ENCODE results near the gene TGFB1.

TGFB1 gene

DNA sequence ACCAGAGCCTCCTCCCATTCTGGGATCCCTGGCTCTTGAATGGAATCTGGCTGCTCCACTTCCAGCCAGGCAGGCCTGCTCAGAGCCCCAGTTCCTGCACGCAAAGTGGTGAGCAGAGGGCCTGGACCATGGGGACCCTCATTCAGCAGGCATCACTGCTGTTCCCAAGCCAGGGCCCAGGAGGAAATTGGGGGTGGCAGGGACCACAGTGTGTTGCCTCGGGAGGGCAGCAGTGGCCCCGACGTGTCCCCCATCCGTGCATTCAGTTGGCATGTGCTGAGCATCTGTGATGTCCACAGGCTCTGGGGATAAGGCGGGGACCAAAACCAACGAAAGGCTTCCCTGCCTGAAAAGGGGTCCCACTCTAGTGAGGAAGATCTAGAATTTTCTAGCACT is 32.5 kb downstream of the TGFB1 start:
- DNase-seq (ENCODE audit: low read depth): no peak

DNA sequence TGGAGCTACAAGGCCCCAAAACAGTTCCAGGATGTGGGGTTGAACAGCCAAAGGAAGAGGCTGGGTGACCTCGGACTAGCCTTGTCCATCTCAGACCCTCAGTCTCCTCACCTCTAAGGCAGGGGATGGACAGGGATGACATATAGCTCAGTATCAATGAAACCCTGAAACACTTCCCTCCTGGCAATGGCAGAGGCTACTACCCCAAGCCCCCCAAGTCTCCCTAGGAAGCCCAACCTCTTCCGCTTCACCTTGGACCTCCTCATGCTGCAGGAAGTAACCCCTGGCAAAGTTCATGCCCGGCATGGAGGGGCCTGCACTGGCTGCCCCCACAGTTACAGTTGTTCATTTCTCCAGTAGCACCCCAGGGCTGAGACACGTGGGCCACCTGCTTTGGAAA is 33.2 kb downstream of the TGFB1 start:
- DNase-seq (ENCODE audit: low read depth): no peak

DNA sequence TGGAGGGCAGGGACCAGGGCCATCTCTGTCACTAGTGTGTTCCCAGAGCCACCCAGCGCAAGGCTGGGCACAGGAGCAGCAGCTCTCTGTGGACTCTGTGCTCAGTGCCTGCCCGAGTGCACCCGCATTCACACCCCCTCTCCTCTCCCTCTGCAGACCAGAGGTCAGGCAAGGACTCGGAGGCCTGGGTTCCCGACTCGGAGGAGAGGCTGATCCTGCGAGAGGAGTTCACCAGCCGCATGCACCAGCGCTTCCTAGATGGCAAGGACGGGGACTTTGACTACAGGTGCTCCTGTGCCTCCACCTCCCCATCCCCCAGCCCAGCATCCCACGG is 33.6 kb downstream of the TGFB1 start:
- no peak for DNase-seq (ENCODE audit: low read depth)

DNA sequence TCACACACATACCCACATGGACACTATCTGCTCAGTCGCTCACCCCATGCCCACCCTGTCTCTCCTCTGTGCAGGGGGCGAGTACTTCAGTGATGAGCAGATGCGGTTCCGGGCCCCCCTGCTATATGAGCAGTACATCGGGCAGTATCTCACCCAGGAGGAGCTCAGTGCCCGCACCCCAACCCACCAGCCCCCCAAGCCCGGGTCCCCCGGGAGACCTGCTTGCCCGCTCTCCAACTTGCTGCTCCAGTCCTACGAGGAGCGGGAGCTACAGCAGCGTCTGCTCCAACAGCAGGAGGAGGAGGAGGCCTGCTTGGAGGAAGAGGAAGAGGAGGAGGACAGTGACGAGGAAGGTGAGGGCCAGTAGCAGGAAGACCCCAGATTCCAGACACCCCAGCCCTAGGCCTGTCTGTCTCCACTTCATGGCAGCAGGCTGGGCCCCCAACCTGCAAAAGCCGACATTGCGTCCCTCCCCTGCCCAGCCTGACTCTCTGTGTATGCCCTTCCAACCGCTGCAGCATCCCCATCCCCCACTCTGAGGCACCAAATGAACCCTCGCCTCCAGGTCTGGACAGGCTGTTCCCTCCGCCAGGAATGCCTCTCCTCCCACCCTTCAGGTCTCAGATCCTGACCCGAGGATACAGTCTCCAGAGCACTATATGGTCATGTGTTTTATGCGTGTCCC is 34.1 kb downstream of the TGFB1 start:
- peak; percentile 38 for DNase-seq (ENCODE audit: low read depth)

DNA sequence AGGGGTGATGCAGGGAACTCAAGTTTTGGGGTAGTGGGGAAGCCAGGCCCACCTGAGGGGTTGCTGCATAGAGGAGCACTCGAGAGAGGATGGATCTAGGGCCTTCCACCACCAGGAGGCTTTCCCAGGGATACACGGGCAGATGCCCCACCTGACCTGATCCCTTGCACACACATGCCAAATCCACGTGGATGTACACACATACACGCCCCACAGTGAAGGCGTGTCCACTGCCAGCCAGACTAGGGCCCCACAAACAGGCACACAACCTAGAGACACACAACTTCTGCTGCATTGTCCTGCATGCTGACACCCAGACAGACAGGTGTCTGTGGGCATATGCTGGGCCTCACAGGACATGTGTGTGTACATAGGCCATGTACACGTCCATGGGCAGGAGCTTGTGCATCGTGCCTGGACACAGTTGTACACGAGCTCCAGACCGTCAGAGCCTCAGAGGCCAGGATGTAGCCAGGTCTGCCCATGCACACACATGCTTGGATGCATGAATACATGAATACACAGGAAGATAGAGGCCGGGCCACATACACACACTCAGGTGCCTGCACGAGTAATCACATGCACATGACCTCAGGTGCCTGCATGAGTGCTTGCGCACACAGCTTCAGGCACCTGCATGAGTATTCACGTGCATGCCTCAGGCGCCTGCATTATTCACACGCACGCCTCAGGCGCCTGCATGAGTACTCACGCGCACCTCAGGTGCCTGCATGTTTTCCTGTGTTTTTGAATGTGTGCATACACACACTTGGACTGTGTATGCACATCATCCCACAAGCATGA is 34.8 kb downstream of the TGFB1 start:
- DNase-seq (ENCODE audit: low read depth): no peak

DNA sequence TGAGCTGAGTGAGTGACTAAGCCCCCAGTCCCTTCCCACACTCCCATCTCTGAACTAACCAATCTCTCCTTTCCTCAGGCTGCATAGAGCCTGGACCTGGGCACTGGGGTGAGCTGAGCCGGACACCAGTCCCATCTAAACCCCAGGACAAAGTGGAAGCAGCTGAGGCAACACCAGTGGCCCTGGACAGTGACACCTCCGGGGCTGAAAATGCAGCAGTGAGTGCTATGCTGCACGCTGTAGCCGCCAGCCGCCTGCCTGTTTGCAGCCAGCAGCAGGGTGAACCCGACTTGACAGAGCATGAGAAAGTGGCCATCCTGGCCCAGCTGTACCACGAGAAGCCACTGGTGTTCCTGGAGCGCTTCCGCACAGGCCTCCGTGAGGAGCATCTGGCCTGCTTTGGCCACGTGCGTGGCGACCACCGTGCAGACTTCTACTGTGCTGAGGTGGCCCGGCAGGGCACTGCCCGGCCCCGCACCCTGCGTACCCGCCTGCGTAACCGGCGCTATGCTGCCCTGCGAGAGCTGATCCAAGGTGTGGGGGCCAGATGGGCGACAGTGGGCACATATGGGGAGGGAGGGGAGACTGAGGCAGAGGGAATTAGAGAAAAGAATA is 37.3 kb downstream of the TGFB1 start:
- no peak for DNase-seq (ENCODE audit: low read depth)

DNA sequence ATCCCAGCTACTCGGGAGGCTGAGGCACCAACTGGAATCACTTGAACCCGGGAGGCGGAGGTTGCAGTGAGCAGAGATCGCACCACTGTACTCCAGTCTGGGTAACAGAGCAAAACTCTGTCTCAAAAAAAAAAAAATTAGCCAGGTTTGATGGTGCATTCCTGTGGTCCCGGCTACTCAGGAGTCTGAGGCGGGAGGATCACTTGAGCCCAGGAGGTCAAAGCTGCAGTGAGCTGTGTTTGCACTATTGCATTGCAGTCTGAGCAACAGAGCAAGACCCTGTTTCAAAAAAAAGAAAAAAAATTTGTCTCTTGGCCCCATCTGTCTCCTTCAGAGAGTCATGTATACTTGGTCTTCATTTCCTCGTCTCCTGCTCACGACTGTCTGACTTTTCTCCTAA is 42.1 kb downstream of the TGFB1 start:
- no peak for DNase-seq (ENCODE audit: low read depth)

DNA sequence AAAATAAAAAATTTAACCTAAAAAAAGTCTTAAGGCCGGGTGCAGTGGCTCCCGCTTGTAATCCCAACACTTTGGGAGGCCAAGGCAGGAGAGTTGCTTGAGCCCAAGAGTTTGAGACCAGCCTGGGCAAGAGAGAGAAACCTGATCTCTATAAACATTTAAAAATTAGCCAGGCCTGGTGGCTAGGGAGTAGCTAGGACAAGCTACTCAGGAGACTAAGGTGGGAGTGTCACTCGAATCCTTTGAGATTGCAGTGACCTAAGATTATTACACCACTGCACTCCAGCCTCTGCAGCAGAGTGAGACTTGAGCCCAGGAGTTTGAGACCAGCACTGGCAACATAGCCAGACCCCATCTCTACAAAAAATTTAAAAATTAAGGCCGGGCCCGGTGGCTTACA is 42.6 kb downstream of the TGFB1 start:
- no peak for DNase-seq (ENCODE audit: low read depth)

DNA sequence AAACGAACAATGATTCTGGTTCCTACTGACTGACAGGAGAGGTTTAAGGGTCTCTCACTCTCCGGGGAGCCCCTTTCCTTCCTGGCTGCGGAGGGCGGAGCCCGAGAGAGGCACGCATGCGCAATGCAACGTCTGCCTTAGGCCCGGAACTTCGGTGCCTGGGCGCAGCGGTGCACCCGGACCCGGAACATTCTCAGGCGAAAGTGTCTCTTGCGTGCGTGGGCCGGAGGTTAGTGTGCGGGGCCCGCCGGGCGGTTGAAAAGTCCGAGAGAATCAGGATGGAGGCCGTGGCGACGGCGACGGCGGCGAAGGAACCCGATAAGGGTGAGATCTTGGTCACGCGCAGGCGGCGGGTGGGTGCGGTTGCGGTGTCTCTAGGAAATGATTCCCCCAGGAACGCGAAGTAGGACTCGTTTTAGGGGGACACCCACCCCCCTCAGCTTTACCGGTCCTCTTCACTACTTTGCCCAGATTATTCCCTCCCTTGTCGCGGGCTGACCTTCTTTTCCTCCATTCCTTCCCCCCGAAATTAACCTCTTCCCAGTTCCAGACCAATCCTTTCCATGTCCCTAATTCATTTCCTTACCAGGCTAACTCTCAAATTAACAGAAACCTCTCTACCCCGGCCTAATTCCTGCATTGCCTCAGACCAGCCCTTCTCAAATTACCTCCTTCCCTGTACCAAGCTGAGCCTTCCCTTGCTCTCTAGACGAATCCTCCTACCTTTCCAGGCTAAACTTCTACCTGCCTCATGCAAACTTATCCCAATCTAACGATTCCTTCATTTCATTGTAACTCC is 43.5 kb downstream of the TGFB1 start, which contains the start of gene CCDC97:
TSS of gene CCDC97 (plus strand) at position 140 of the 799 bp plus-strand sequence. CDS start at position 279, 139 bp downstream.
- peak; percentile 82 for DNase-seq (ENCODE audit: low read depth)

DNA sequence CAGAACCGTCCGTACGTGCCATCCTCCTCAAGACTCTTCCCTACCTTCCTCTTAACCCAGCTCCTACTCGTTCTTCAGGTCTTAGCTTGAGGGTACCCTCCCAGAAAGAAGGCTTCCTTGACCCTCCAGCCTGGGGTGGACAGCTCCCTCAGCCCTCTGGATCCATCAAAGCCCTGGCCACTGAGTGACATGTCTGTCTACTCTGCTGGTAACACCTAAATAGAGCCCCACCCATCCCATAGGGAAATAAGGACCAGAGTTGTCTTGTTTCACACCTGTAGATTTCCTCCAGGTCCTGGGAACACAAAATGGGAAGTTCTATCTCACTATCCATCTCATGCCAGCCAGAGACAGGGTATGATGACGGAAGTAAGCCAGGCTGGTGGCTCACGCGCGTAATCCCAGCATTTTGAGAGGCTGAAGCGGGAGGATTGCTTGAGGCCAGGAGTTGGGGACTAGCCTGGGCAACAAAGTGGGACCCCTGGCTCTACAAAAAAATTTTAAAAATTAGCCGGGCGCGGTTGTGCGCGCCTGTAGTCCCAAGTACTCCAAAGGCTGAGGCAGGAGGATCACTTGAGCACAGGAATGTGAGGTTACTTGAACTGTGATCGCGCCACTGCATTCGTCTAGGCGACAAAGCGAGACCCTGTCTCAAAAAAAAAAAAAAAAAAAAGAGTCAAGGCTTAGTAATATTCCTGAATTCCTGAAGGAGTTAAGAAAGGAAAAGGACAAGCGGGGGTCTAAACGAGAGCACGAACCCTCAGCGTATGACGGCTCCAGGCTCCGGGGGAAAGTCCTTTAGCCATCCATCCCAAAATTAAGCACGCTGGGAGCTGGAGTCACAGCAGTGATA is 44.3 kb downstream of the TGFB1 start:
- DNase-seq (ENCODE audit: low read depth): no peak

DNA sequence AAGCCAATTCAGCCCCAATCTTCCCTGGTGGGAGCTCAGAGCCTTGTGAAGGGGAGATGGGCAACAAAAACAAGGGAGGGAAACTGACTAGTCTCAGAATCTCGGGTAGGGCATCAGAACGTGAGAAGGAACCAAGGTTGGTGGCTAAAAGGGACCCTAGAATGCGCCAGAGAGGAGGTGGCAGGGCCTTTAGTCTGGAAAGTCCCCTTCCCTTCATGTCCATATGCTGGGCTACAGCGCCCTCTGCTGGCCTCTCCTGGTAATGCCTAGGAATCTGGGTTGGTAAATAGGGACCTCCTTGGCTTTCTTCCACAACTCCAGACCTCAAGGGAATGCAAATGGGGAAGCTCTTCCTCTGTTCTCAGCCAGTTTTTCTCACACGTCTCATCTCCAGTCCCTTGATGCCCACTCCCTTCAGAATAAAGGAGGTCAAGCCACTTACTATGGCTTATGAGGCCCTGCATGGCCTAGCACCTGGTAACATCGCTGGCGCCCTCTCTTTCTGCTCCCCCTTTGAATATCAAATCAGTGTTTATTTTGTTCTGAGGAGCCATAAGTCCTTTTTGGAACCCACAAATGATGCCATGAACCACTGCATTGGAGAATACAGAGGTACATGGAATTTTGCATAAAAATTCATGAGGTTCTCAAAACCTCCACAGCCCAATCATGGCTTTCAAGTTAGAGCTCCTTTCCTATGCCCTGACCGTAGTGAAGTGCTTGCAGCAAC is 45.1 kb downstream of the TGFB1 start:
- DNase-seq (ENCODE audit: low read depth): peak; percentile 82

DNA sequence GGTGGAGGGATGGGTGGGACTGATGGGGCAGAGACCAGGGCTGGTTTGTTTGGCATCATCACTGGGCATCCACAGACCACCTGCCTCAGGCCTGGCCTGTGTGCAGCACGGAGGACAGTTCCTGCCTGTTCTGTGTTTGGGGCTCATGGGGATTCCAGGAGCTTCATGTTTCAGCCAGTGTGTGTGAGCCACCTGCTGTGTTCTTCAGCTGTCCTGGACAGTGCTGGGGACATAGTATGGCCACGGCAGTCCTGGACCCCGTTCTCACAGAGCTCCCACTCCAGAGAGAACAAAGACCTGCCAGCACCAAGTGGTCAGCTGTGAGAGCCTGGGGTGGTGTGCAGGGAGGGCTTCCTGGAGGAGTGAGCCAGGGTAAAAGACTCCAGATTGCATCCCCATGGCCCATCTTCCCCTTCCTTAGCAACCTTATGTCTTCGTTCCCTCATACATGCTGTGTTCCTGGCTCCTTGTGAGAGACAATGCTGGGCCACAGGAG is 45.7 kb downstream of the TGFB1 start:
- DNase-seq (ENCODE audit: low read depth): no peak

DNA sequence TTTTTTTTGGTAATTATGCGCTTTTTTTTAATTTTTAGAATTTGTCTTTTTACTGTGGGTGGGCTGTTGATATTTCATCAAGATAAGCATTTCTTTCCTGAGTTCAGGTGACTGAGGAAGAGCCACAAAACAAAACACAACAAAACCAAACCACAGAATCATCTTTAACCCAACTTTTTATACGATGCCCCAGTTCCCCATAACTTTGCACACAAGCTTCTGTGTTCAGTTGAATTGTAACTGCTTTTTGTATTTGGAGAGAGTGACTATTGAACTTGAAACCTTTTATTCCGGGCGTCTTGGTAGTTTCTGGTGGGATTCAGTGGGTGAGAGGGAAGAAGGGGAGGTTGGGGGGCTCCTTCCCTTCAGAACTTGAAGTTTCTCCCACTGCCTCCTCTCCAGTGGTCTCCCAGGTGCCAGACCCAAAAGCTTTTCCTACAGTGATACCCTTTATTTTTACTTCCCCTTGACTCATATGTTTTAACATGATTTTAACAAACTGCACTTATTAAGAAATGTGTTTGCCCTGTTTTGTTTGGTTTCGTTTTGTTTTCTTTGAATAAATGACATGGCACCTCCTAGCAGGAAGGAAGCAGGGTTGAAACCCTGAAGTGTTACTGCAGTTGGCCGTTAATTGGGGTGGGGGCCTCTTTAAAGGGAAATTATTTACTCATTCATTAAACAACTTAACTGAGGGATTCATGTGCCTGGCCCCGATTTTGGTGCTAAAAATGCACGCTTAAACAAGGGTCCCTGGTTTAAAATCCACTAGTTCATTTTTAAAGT is 46.4 kb downstream of the TGFB1 start:
- no peak for DNase-seq (ENCODE audit: low read depth)

DNA sequence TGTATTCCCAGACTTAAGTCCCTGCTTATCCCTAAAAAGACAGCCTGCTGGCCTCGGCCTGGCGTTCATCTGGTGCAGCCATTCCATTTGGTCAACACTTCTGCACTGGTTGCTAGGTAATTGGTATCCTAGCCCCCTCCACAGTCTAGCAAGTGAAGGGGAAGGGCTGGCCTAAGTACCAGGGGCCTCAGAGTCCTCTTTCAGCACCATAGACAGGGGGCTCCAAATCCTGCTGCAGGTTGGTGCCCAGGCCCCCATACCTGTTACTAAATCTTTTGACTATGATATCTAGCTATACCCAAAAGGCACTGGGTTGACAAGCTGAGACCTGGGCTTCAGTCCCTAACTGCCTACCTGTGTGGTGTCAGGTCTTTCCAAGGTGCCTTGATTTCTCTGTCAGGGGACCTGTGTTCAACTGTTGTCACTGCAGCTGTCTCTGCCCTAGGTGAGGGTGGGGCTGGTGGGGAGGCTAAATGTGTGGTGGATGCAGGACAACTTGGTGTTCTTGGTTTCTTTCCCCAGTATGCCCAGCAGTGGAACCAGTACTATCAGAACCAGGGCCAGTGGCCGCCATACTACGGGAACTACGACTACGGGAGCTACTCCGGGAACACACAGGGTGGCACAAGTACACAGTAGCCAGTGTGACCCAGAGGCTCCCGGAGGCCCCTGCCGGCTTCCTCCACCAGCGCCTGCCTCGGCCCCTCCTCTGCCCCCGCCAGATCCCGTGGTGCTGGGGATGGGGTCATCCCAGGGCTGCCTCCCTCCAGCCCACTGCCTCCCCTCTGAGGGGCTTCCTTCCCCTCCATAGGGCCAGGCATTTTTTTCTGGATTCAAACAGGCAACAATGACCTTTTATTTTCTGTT is 47.6 kb downstream of the TGFB1 start:
- DNase-seq (ENCODE audit: low read depth): no peak

DNA sequence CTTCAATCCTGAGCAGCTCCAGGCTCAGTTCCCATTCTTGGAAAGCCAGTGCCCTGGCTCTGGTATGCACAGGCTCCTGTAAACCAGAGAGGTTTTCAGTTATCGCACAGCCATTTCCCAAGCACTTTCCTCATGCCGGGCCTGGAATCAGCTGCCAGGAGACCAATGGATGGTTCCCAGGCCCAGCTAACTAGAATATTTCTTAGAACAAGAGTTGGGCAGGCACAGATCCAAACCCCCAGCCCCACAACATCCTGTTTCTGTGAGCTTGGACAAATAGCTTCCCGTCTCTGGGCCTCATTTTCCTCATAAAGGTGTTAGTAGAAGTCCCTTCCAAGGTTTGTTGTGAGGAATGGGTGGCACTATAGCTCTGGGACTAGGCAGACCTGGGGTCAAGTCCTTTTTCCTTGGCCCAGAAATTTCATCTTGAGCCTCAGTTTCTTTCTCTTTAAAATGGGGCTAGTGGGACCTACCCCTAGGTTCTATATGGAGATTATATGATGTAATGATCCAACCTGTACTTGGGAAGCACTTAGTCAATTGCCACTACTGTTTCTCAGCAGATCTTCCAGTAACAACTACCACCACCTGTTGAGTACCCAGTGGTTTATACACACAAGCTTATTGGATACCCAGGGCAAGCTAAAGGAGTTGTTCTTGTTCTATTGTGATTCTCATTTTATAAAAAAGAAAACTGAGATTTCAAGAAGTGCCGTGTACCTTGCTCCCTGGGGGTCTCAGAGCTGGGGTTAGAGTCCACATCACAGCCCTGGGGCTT is 48.8 kb downstream of the TGFB1 start:
- DNase-seq (ENCODE audit: low read depth): no peak

DNA sequence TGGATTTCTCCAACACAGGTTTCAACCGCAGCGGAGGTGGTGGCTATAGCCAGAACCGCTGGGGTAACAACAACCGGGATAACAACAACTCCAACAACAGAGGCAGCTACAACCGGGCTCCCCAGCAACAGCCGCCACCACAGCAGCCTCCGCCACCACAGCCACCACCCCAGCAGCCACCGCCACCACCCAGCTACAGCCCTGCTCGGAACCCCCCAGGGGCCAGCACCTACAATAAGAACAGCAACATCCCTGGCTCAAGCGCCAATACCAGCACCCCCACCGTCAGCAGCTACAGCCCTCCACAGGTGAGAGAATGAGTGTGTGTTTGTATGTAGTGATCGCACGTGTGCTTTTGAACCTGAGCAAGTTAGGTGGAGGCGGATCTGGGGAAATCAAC is 49.8 kb downstream of the TGFB1 start:
- no peak for DNase-seq (ENCODE audit: low read depth)

DNA sequence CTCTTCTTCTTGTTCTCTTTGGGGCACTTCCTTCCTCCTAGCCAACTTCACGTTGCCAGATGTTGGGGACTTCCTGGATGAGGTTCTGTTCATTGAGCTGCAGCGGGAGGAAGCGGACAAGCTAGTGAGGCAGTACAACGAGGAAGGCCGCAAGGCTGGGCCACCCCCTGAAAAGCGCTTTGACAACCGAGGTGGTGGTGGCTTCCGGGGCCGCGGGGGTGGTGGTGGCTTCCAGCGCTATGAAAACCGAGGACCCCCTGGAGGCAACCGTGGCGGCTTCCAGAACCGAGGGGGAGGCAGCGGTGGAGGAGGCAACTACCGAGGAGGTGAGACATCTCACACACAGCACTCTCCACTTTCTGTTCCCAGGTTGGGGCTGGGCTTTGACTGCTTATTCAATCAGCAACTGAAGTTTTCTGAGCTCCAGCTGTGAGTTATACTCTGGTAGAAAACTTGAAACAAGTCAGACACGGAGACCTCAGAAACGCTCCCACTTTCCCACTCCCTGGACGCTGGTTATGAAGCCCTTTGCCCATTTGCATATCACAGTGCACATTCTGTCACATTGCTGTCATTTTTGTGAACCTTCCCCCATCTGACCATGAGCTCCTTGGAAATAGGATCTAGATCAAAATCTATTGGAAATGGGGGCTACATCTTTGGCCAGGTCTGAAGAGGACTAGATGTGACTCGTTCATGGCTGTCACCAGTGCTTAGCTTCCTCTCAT is 50.9 kb downstream of the TGFB1 start:
- DNase-seq (ENCODE audit: low read depth): no peak

Measured in amniotic epithelial cell (primary cell).